ENCODE results near the gene NTMT2. TPM values are rescaled to one million over a fixed set of nuclear protein-coding genes. Genes with fewer than 3 reads are reported as not detected.

The NTMT2 gene
- total and polyA plus RNA-seq, 2 of the 8 experiments (the other 6 are each of a cell fraction or from before 2014, with no cell fraction given), result 0.38 TPM; not detected in 1

DNA sequence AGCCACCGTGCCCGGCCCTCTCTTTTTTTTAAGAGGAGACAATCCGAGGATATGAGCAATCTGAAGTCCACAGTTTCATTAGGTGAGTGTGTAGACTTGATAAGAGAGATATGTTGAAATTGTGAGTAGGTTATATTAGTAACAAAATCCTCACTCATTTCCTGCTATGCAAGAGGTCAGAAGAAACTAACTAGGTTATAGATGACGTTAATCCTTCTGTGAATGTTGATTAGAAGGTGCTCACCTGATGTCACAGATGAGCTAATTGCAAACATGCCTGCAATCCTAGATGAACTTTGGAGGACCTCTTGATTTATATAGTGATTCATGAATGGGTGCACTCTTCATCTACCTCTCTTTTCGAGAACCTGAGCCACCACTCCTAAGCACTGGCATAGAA lies 29.3 kb downstream of the NTMT2 start (continued):
- TF ChIP-seq CHD7 (IDR thresholded peaks at IDR 0.05; ENCODE audit: insufficient replicate concordance, low read length), result no peak
- TF ChIP-seq CBX8 (IDR thresholded peaks at IDR 0.05; ENCODE audit: borderline replicate concordance, low read depth, low read length), result no peak
- no peak for TF ChIP-seq EGR1 (IDR thresholded peaks at IDR 0.05; ENCODE audit: borderline replicate concordance, low read depth, low read length)
- TF ChIP-seq MAFK (IDR thresholded peaks at IDR 0.05; ENCODE audit: low read depth, low read length), result no peak
- TF ChIP-seq SP2 (IDR thresholded peaks at IDR 0.05; ENCODE audit: low read length), result no peak
- TF ChIP-seq EZH2 (IDR thresholded peaks at IDR 0.05; ENCODE audit: low read depth, low read length, severe bottlenecking), result no peak
- TF ChIP-seq RNF2 (IDR thresholded peaks at IDR 0.05; ENCODE audit: borderline replicate concordance, low read depth, low read length, missing control alignments, poor library complexity, severe bottlenecking), result no peak
- TF ChIP-seq CREB1 (IDR thresholded peaks at IDR 0.05), result no peak
- no peak for TF ChIP-seq CHD2 (IDR thresholded peaks at IDR 0.05; ENCODE audit: low read length)
- no peak for TF ChIP-seq SIX5 (IDR thresholded peaks at IDR 0.05; ENCODE audit: low read depth, low read length)
